ENCODE data around the gene CD300C. TPM values are rescaled to one million over a fixed set of nuclear protein-coding genes. Genes with fewer than 3 reads are reported as not detected.
"Not testable (repeated sequence)": the region's sequence is repeated elsewhere in the genome, so short reads cannot be mapped to it uniquely, and the experiment has no call there.

Gene CD300C
- total RNA-seq, result 0.68 TPM

DNA sequence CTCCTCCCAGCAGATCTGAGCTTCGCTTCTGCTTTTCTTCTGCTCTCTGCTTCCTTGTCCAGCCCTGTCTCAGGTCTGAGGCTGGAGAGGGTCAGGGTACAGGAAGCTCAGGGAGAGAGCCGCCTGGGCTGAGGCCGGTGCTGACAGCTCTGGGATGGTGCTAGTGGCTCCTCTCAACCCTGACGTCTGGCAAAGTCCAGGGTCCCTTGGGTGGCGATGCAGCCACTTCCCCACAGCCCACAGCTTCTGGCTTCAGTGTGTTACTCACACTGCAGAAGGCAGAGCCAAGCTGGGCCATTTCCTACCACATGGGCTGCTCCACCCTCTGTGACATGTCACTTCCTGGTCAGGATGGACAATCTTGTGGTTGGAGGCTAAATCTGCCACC, at the start of gene CD300C:
TSS of gene CD300C (minus strand) at position 273 of the 388 bp plus-strand sequence. CDS start 333 bp downstream, outside the sequence.
- DNase-seq (ENCODE audit: low spot score), result no peak

GRCh38 chr17:74595037-74595750, 49.3 kb upstream of the CD300C start:
- DNase-seq (ENCODE audit: low spot score), result no peak

- no peak for DNase-seq (ENCODE audit: low spot score)
These were observed 46.4 kb upstream of the CD300C start, which contains the start of gene CD300LD for GRCh38 chr17:74592087-74592990. TSS of gene CD300LD (minus strand) at chr17:74592283. CDS start at chr17:74592202, 81 bp downstream.

DNA sequence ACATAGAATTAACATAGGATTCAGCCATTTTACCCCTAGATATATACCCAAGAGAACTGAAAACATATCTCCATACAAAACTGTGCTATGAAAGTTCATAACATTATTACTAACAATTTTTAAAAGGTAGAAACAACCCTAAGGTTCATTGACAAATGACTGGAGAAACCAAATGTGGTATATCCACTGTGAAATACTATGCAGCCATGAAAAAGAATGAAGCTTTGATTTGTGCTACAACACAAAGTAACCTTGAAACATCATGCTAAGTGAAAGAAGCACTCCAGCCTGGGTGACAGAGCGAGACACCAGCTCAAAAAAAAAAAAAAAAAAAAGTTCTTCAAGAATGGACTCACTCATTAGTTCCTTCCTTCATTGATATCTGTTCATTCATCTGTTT, 45.6 kb upstream of the CD300C start:
- no peak for DNase-seq (ENCODE audit: low spot score)

DNA sequence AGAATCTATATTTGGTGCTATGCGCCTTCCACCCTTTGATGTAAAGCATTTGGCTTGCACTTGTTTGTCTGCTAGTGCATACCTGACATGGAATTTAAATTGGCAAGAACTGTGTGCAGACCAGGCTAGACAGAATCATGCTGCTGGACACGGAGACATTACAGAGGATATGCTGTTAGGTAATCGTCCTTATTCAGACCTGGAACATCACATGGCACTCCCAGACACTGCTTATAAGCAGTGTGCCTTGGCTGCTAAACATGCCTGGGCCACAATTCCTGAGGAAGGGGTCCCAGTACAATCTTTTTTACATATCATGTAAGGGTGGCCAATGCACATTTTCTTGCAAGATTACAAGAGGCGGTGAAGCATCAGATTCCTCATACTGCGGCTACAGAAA, 39.8 kb upstream of the CD300C start:
- DNase-seq (ENCODE audit: low spot score), result no peak

DNA sequence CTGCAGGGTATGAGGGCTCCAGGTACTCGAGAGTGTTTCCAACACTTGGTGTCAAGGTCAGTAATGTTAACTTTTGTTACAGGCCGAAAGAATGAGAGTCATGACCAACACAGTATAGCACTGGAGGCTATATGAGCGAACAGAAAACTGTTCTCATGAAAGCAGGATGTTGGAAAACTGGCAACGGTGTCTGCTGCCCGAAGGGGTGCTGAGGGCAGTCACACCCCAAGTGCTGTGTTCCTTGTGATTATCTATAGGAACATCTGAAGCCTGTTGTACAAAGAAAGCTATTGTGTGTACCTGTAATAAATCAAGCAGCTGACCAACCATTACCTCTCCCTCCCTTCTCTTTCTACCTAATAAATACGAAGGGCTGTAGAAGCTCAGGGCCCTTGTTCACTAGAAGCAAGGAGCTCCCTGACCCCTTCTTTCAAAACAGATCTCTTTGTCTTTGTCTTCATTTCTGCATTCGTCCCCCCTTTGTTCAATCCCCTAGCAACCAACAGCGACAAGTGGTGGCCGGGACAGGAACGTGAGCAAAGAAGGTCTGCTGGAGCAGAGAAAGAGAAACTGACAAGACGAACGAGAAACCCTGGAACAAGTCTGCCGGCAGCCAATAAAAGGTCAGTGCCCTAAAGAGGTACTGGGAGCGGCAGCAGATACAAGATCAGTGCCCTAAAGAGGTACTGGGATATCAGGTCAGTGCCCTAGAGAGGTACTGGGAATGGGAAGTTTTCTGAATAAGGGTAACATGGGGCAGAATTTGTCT, 38.6 kb upstream of the CD300C start:
- DNase-seq (ENCODE audit: low spot score), result no peak

- DNase-seq (ENCODE audit: low spot score), result no peak
These were observed 36.7 kb upstream of the CD300C start for GRCh38 chr17:74582633-74583032.

DNA sequence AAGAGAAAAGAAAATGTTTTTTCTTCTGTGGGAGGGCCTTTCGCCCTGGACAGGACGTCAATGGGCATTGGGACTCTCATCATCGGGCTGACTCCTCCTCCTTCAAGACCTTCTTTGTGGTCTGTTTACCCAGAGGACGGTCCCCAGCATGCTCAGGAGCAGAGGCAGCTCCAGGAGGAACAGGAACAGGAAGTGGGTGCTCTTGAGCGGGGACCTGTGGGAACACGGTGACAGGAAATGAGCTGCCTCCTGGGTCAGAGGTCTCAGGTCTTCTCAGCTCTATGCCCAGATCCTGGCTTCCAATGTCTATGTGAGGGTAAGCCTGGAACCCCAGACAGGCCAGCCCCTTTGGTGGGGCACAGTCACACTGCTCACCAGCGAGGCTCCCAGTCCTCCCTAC, 34.0 kb upstream of the CD300C start:
- DNase-seq (ENCODE audit: low spot score), result no peak

DNA sequence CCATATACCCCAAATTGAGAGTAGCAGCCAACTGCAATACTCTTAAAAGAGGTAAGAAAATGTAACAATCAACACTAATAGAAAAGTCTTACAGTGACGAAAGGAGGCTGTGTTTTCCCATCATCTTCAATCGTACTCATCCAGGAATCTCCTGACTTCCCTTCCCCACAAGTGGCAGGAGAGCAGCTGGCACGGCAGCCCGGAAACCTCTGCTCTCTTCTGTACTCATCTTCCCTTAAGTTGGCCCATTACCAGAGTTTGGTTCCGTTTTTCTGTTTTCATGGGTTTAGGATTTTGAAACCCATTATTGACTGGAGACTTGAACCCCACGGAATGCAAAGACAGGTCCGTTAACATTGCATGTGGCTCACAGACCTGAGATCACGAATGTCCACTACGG, 33.1 kb upstream of the CD300C start:
- no peak for DNase-seq (ENCODE audit: low spot score)

DNA sequence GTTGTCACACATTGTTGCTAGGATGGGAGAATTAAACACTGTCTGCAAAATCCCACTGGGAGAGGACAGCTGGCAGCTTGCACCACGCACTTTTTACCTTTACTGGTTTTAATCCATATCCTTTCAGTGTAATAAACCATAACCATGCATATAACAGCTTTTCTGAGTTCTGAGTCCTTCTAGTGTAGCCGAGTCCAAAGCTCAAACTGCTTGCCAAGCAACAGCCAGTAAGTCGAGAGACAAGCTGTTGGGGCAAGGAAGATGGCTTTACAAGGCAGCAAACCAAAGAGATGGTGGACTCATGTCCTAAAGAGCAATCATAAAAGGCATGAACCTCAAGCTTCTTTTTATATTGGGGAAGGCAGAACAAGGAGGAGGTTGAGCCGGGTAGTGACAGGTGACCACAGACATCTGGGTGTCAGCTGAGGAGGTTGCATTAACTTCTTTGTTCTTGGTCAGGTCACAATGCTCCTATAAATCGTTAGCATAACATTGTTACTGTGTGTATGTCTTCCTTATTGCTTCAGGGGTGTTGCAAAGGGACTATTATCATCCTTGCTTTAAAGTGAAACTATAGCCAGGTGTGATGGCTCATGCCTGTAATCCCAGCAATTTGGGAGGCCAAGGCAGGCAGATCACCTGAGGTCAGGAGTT, 28.7 kb upstream of the CD300C start:
- no peak for DNase-seq (ENCODE audit: low spot score)

DNA sequence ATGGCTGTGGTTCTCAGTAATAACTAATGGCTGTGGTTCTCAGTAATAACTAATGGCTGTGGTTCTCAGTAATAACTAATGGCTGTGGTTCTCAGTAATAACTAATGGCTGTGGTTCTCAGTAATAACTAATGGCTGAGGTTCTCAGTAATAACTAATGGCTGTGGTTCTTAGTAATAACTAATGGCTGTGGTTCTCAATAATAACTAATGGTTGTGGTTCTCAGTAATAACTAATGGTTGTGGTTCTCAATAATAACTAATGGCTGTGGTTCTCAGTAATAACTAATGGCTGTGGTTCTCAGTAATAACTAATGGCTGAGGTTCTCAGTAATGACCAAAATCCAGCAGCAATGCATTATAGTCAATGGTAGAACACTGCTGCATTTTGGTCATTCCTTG, 27.7 kb upstream of the CD300C start:
- not testable (repeated sequence) for DNase-seq (ENCODE audit: low spot score)

- no peak for DNase-seq (ENCODE audit: low spot score)
These were observed 27.3 kb upstream of the CD300C start for GRCh38 chr17:74573169-74573568.

DNA sequence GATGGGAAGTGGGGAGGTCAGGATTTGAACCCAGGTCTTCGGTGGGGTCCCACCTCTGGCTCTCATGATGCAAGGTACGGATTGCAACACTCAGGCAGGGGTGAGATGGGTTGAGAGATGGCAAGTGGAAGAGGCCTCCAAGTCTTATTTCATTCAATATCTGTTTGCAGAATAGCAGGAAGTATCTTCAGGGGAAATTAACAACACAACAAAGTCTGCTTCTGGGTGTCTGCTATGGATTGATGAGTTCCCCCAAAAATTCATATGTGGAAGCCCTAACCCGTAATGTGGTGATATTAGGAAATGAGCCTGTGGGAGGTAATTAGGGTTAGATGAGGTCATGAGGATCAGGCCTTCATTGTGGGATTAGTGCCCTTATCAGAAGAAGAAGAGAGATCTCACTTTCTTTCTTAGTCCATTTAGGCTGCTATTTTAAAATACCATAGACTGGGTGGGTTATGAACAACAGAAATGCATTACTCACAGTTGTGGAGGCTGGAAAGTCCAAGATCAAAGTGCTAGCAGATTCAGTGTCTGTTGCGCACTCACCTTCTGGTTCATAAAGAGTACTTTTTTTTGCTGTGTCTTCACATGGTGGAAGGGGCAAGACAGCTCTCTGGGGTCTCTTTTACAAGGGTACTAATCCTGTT, 25.8 kb upstream of the CD300C start:
- no peak for DNase-seq (ENCODE audit: low spot score)

DNA sequence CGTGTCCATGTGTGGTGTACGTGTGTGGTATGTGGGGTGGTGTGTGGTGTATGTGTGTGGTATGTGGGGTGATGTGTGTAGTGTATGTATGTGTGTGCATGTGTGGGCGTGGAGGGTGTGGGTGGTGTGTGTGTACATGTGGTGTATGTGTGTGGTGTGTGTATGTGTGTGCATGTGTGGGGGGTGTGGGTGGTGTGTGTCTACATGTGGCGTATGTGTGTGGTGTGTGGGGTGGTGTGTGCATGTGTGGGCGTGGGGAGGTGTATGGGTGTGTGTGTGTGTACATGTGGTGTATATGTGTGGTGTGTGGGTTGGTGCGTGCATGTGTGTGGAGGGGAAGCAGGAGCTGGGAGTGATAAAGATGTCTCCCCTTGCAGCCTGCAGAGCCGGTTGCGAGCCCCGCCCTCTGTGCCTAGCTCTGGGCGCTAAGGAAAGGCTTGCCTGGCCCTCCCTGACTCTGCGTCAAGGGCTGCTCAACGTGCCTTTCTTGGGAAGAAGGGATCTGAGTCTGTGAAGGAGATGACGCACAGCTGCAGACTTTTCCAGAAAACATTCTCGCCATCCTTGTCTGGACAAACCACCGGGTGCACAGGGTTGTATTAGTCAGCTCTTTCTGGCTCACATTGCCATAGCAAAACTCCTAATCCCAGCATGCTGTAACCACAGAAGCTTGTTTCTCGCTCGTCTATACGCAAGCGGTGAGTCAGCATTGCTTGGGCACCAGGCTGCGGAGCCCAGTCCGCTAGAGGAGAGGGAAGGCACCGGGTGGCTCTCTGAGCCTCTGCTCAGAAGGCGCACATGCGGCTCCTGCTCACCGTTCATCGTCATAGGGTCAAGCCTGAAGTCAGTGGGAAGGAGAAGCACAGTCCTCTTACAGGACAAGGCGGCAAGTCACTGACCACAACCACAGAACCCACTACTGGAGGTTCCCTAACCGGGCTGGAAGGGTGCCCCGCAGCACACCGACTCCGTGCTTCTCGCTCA, 23.4 kb upstream of the CD300C start:
- peak; percentile 53 for DNase-seq (ENCODE audit: low spot score)

DNA sequence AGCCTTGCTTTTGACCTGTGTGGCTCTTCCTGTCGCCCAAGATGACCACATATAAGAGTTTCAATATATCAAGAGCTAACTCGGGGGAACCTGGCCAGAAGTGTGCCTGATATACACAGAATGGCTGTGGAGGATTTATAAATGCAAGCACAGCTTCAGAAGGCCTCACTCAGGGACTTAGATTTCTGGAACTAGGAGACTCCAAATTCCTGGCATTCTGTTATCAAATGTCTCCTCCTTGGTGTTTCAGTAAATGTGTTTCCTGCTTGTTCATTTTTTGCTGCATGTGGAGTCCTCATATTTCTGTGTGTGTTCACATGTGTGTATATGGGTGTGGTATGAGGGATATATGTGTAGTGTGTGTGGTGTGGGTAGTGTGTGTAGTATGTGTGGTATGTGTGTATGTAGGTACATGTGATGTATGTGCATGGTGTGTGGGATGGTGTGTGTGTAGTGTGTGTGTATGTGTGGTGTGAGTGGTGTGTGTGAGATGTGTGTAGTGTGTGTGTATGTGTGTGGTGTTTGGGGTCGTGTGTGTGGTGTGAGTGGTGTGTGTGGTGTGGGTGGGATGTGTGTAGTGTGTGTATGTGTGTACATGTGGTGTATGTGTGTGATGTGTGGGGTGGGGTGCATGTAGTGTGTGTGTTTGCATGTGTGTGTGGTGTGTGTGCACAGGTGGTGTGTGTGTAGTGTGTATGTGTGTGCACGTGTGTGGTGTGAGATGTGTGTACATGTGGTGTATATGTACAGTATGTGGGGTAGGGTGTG, 22.4 kb upstream of the CD300C start:
- no peak for DNase-seq (ENCODE audit: low spot score)

DNA sequence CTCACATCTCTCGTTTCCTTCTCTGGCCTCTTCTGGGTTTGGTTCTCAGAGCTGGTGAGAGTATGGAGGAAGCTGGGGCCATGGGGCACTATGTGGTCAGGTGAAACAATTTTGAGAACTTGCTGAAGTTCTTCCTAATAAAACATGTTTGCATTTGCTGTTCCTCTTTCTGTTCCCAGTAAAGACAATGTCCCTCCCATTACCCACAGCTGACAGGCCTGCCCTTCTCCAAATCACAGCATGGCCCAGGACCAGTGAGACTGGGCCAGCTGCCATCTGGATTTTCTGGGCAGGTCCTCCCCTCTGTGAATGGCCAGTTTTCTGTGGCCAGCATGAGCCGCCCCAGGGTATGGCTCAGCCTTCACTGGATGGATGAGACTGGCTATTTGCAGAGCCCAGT, 21.5 kb upstream of the CD300C start, which contains the start of gene CD300H:
TSS of gene CD300H (minus strand) at position 113 of the 400 bp plus-strand sequence.
- DNase-seq (ENCODE audit: low spot score), result no peak

- DNase-seq (ENCODE audit: low spot score), result no peak
These were observed 20.3 kb upstream of the CD300C start for GRCh38 chr17:74566132-74566753.

DNA sequence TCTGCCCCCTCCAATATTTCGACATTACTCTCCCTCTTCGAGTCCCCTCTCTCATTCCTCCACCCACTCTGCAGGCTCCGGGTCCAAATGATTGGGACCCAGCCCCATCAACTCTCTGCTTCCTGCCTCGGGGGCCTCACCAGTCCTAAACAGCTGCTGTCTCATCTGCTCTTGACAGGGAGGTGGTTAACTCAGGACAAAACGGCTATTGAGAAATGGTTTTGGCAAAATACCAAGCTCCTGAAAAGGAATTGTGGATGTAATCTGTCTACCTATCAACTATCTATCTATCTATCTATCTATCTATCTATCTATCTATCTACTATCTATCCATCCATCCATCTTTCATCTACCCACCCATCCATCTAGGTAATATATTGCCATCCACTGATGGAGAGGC, 19.2 kb upstream of the CD300C start:
- no peak for DNase-seq (ENCODE audit: low spot score)

GRCh38 chr17:74563358-74563757, 17.4 kb upstream of the CD300C start:
- DNase-seq (ENCODE audit: low spot score), result no peak
